SHP77 treated with DMSO at 0.1 percent for 48 hours (cell line): ENCODE results near the gene PCBP3.
"Not testable (repeated sequence)": the region's sequence is repeated elsewhere in the genome, so short reads cannot be mapped to it uniquely, and the experiment has no call there.

ENCODE experiments used
- DNase-seq: peaks from one replicate; lab custom pipeline; 2025; lab: John Stamatoyannopoulos, UW

PCBP3 gene

DNA sequence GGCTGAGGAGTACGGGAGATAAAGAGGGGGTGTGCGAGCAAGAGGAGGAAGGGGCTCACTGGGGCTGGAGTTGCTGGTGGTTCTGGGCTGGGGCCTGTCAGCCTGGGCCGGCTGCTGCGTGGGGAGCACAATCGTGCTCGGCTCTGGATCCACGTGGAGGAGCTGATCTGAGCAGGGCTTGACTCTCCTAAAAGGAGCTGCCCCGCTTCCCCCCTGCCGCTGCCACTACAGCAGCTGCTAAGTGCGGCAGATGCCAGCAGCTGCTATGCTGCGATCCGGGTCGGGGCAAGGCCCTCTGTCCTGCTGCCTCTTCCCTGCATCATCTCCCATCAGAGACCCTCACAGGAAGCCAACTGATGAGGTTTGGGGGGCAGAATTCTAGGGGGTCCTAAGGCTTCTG lies 165.9 kb downstream of the PCBP3 start:
- no peak for DNase-seq

- no peak for DNase-seq
Measured at GRCh38 chr21:45811136-45811535, 167.6 kb downstream of the PCBP3 start.

DNA sequence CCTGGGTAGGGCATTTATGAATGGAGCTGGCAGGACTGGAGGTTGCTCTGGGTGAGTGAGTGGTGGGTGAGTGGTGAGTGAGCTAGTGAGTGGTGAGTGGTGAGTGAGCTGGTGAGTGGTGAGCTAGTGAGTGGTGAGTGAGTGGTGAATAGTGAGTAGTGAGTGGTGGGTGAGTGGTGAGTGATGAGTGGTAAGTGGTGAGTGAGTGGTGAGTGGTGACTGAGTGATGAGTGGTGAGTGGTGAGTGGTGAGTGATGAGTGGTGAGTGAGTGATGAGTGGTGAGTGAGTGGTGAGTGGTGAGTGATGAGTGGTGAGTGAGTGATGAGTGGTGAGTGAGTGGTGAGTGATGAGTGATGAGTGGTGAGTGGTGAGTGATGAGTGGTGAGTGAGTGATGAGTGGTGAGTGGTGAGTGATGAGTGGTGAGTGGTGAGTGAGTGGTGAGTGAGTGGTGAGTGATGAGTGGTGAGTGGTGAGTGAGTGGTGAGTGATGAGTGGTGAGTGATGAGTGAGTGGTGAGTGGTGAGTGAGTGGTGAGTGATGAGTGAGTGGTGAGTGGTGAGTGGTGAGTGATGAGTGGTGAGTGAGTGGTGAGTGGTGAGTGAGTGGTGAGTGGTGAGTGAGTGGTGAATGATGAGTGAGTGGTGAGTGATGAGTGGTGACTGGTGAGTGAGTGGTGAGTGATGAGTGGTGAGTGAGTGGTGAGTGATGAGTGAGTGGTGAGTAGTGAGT lies 170.8 kb downstream of the PCBP3 start:
- not testable (repeated sequence) for DNase-seq

- not testable (repeated sequence) for DNase-seq
Measured at GRCh38 chr21:45815781-45816180, 172.3 kb downstream of the PCBP3 start.

DNA sequence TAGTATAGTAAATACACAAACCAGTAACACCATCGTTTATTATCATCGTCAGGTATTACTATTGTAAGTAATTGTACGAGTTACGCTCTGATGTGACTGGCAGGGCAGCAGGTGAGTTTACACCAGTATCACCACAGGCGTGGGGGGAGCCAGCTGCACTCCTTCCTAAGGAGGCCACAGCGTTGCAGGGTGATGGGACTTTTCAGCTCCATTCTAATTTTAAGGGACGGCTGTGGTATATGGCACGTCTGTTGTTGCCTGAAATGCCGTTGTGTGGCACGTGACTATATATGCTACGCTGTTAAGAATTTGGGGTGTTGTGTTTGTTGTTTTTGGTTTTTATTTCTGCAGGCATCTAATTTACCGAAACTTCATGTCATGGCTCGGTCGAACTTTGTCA lies 173.3 kb downstream of the PCBP3 start:
- DNase-seq: no peak

DNA sequence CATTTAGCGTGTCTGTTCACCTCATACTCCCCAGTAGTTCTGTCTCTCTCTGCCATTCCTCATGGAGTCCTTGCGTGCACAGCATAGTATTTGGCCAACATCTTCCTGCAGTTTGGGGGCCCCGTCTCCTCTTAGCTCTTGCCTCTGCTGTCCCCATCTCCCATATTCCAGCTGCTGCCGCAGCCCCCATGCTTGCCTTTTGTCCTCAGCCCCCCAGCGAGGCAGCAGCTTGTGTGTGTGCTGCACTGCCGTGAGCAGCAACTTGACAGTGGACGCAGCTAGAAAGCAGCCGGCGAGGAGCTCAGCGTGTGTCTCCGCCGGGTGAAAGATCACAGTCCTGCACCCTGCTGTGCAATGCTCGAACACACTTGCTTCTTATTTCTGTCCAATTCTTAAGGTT lies 173.8 kb downstream of the PCBP3 start:
- no peak for DNase-seq

GRCh38 chr21:45818276-45818903 lies 174.9 kb downstream of the PCBP3 start:
- peak; percentile 29 for DNase-seq

GRCh38 chr21:45818904-45819285 lies 175.4 kb downstream of the PCBP3 start:
- DNase-seq: no peak

DNA sequence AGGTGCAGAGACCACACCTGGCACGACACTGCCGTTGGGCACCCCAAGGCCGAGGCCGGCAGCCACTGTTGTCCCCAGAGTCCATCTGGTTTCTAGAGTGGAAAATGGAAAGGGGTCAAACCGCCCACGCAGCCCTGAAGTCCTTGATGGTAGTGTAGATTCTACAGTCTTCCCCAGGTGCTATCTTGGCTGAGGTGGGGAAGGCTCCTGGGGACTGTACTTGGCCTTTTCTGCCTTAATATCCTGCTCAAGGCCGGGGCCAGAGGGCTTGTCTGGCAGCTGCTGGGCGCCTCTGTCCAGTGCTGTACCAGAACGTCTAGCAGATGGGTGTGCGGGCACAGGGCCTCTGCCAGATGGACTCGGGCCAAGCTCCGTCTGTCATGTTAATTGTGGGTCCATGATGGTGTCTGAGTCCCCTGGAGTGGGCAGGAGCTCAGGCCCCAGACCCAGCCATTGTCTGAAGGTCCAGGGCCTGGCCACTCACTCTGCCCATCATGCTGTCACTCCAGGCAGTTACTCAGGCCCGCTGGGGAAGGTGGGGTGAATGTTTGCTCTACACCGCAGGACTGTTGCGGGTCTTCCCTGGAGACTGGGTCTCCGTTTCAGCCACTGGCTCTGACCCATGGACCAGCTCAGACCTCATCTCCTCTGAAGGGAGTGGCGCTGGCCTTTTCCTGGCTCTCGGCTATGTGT lies 176.1 kb downstream of the PCBP3 start:
- peak; percentile 50 for DNase-seq

GRCh38 chr21:45820171-45821091 lies 176.9 kb downstream of the PCBP3 start:
- peak; percentile 36 for DNase-seq

DNA sequence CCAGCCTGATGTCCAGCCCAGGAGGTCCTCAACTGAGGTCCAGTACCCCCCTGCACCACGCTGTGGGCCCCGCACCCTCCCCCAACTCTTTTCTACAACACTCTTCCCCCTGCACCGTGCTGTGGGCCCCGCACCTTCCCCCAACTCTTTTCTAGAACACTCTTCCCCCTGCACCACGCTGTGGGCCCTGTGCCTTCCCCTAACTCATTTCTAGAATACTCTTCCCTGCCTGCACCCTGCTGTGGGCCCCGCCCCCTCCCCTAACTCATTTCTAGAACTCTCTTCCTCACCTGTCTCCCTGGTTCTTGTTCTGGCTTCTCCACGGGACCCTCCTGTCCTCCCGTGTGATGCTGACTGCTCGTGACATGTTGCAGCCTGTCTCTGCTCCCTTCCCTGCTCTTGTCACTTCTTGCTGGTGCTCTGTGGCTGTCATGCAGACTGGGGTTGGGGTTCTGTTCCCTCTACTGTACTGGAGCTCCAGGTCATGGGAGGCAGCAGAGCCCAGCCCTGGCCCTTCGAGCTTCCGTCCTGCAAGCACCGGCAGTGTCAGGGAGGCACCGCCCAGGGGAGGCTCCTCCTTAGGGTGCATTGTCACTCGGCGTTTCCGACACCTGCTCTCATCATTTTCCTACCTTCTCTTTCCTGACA lies 177.9 kb downstream of the PCBP3 start:
- no peak for DNase-seq

DNA sequence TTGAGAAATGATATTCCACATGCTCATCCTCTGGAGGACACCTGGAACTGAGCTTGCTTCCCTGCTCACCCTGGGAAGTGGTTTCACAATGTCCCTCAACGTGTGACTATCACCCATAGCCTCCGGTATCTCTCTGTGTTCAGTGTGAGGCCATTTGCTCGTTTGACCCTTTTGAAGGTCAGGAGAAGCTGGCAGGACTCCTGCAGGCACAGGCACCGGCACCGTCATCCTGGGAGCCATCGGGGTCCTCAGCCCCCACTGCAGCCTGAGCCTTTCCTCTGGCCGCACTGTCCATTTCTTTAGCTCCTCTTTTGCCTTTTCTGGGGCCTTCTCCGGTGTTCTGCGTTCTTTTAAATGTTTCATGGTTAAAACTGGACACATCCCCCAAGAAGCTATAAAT lies 178.5 kb downstream of the PCBP3 start:
- DNase-seq: no peak

DNA sequence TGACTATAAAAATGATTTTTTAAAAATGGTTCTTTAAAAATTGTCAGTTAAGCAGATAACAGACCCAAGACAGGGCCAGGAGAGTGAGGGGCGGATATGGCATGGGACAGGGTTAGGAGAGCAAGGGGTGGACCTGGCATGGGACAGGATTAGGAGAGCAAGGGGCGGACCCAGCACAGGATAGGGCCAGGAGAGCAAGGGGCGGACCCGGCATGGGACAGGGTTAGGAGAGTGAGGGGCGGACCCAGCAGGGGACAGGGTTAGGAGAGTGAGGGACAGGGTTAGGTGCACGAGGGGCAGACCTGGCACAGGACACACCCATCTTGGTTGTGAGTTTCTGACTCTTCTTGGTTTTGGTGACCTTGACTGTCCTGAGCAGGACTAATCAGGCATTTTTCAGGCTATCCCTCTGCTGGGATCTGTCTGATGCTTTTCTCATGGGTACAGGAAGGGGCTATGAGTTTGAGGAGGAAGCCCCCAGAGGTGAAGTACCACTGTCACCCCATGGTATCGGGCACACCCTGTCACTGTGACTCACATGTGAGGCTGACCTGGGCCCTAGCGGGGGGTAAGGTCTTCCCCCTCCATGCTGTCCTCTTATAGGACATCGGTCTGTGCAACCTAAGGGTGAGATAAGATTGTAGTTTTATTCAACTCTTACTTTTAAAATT lies 179.0 kb downstream of the PCBP3 start:
- DNase-seq: no peak

DNA sequence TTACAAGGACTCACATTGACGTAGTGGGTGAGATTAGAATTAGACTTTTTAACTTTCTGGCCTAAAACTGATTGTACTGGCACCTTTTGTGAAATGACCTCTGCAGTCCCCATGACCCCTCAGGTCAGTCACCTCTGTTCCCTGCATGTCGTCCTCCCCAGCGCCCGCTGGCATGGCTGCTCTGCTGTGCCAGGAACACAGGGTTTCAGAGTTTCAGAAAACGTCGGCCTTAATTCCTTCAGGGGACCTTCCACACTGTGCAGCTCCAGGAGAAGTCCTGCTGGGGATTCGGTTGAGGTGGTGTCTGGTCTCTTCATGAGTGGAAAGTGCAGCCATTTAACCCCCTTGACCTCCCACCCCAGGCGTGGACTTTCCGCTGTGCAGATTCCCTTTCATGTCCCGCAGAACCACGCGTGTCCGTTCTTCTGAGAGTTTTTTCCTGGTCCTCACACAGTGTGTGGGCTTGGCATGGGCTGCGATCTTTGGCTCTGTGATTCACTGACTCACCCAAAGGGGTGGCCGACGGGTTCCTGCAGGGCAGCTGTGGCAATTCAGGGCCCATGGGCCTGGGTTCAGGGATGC lies 179.7 kb downstream of the PCBP3 start:
- DNase-seq: no peak

GRCh38 chr21:45824546-45825215 lies 181.2 kb downstream of the PCBP3 start:
- no peak for DNase-seq

DNA sequence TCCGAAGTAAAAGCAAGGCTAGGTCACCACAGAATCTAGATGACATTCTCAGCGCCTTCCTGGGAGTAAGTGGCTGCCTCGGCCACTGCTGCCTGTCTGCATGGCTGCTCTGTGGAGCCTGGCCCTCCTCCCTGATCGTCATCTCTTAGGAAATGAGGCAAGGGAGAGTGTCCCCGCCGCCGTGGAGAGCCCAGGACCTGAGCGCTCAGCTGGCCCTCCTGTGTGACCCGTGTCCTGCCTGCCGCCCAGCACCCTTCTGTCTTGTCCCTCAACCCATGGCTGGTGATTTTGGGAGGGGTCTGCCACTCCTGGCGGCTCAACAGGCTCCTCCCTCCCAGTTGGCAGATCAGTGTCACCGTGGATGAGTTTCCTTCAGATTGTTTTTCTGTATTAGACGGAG lies 181.7 kb downstream of the PCBP3 start:
- no peak for DNase-seq

GRCh38 chr21:45826676-45827301 lies 183.3 kb downstream of the PCBP3 start:
- DNase-seq: no peak

DNA sequence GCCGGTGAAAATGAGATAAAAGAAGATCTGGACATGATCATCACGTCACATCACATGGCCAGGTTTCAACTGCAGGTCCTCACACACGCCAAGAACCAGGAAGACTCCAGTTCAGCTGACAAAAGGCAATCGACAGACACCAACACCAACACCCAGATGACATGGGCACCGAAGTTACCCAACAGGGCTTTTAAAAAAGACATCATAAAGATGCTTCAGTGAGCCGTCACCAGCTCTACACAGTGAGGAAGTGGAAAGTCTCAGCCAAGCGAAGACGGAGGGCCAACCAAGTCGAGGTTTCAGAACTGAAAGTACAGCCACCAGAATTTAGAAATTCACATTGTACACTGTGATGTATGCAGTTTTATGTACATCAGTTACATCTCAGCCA lies 183.8 kb downstream of the PCBP3 start:
- DNase-seq: no peak

- no peak for DNase-seq
Measured at GRCh38 chr21:45827881-45828579, 184.5 kb downstream of the PCBP3 start.
